Measurements from ENCODE around the gene NUP210L. TPM values are rescaled to one million over a fixed set of nuclear protein-coding genes. Genes with fewer than 3 reads are reported as not detected.
"Not testable (repeated sequence)": the region's sequence is repeated elsewhere in the genome, so short reads cannot be mapped to it uniquely, and the experiment has no call there.

The NUP210L gene
- total RNA-seq, 1 donor from 2014 or later, result 0.02 TPM

- peaks cover 1% of the 10 kb centered on the region for H3K27me3 Mint-ChIP-seq
- H3K27ac Mint-ChIP-seq, result no peak overlapping the region
- H3K4me1 Mint-ChIP-seq, result peaks cover 3% of the 10 kb centered on the region
Measured at GRCh38 chr1:154115180-154115579, 39.7 kb downstream of the NUP210L start.

DNA sequence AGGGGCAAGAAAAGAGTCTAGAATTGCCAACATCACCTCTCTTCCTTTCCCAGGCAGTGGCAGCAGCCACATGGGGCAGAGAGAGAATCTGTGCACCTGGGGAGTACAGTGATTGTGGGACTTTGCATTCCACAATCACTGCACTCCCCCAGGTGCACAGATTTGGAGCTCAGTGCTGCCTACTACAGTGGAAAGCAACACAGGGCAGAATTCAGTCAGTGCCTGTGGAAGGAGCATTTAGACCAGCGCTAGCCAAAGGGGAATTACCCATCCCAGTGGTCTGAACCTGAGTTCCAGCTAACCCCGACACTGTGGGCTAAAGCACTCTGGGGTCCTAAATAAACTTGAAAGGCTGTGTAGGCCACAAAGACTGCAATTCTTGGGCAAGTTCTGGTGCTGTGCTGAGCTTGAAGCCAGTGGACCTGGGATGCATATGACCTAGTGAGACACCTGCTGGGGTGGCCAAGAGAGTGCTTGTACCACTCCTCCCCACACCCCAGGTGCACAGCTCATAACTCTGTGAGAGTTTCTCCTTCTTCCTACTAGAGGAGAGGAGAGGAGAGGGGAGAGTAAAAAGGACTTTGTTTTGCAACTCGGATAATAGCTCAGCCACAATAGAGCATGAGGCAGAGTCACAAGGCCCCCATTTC lies 50.3 kb downstream of the NUP210L start:
- Mint-ChIP-seq H3K27ac (no peak overlapping the region), H3K27me3 (peaks cover 2% of the 10 kb centered on the region), H3K4me3 (no peak overlapping the region), H3K36me3 (ENCODE audit: low read depth) (no peaks in the 10 kb centered on the region), H3K9me3 (no peaks in the 10 kb centered on the region), H3K4me1 (no peaks in the 10 kb centered on the region)
- DNase-seq, result no peak
- intact Hi-C loops (cut with micrococcal nuclease), result no loop called here

More at GRCh38 chr1:154115180-154115579, 39.7 kb downstream of the NUP210L start:
- intact Hi-C loops (cut with micrococcal nuclease), result no loop called here
- Mint-ChIP-seq H3K9me3 (no peaks in the 10 kb centered on the region), H3K36me3 (ENCODE audit: low read depth) (no peaks in the 10 kb centered on the region), H3K4me3 (no peak overlapping the region)
- peak; percentile 66 for DNase-seq

GRCh38 chr1:154100141-154100540 lies 54.7 kb downstream of the NUP210L start:
- H3K27ac Mint-ChIP-seq; DNase-seq; intact Hi-C loops (cut with micrococcal nuclease); H3K9me3 Mint-ChIP-seq; H3K4me1 Mint-ChIP-seq; H3K36me3 Mint-ChIP-seq (ENCODE audit: low read depth); H3K27me3 Mint-ChIP-seq; H3K4me3 Mint-ChIP-seq: not testable (repeated sequence)

DNA sequence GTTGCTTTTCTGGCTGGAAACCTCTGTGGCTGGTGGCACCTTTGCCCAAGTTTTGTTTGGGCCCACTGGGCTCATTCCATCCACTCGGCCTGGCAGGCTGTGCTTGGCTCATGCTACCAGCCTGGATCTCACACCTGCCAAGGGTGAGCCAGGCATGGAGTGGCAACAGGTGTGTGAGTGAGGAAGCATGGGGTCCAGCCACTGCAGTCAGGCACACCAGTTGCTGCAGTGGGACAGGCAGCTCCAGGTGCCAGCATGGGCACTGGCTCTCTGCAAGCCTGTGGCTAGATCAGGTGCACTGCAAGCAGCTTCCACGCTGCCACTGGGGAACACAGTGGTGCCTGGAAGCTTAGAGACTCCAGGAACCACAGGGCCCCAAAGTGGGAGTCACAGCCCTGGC lies 57.0 kb downstream of the NUP210L start:
- H3K4me1 Mint-ChIP-seq, result no peaks in the 10 kb centered on the region
- H3K27me3 Mint-ChIP-seq, result peaks cover 2% of the 10 kb centered on the region
- no peaks in the 10 kb centered on the region for H3K36me3 Mint-ChIP-seq (ENCODE audit: low read depth)

DNA sequence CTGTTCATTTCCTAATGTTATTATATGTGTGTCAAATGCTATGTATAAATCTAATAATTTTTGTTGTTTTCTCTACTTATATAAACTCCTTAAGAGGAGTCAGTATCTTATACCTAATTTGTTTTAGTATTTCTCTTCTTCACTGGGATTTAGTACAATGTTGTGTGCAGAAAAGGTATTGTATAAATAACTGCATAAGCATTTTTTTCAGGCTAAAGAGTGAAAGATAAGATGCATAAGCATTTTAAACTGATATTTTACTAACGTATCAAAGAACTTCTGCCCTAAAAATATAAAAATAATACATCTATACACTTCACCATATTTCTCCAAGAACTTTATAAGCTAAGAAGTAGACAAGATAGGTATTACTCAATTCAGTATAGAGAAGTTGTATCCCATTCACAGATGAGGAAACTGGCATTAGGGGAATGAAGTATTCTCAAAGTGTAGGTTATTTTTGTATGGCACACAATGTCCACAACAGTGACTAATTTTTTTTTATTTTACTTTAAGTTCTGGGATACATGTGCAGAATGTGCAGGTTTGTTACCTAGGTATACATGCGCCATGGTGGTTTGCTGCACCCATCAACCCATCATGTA lies 59.3 kb downstream of the NUP210L start:
- H3K4me1 Mint-ChIP-seq, result no peaks in the 10 kb centered on the region
- no peaks in the 10 kb centered on the region for H3K36me3 Mint-ChIP-seq (ENCODE audit: low read depth)
- intact Hi-C loops (cut with micrococcal nuclease), result no loop called here
- peaks cover 2% of the 10 kb centered on the region for H3K27me3 Mint-ChIP-seq
- DNase-seq, result no peak
- H3K9me3 Mint-ChIP-seq, result no peaks in the 10 kb centered on the region
- H3K4me3 Mint-ChIP-seq, result no peak overlapping the region
- no peak overlapping the region for H3K27ac Mint-ChIP-seq

More for the DNA sequence above, 57.0 kb downstream of the NUP210L start:
- Mint-ChIP-seq H3K9me3 (no peaks in the 10 kb centered on the region), H3K27ac (no peak overlapping the region), H3K4me3 (no peak overlapping the region)
- no peak for DNase-seq
- intact Hi-C loops (cut with micrococcal nuclease), result no loop called here

DNA sequence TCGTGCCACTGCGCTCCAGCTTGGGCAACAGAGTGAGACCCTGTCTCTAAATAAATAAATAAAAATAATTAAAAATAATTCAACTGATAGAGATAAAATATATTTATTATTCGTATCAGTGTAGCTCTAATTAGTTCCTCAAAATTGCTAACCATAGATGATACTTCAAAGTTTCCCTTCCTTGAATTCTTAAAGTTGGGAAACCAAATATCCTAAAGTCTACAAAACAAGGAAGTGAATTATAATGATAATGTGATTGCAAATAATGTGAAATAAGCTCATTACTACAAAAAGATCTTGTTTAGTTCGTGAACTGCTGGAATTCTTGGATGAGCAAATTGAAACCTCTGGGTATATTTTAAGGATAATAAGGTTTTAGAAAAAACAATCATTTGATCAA lies 60.5 kb downstream of the NUP210L start:
- Mint-ChIP-seq H3K4me3 (no peak overlapping the region), H3K27me3 (peaks cover 2% of the 10 kb centered on the region), H3K9me3 (no peaks in the 10 kb centered on the region), H3K27ac (no peak overlapping the region), H3K4me1 (no peaks in the 10 kb centered on the region), H3K36me3 (ENCODE audit: low read depth) (no peaks in the 10 kb centered on the region)
- DNase-seq, result no peak
- intact Hi-C loops (cut with micrococcal nuclease), result no loop called here

DNA sequence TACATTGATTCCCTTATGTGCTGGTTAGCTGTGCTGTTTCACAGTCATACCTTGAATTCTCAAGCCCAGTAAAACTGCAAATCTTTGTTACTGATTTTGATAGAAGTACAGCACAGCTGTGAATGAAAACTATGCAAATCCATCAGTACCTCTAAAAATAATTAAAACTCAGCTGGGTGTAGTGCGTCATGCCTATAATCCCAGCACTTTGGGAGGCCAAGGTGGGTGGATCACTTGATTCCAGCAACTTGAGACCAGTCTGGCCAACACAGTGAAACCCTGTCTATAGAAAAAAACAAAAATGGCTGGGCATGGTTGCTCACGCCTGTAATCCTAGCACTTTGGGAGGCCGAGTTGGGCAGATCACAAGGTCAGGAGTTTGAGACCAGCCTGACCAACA lies 61.2 kb downstream of the NUP210L start:
- H3K4me3 Mint-ChIP-seq, result no peak overlapping the region
- peaks cover 2% of the 10 kb centered on the region for H3K27me3 Mint-ChIP-seq
- H3K4me1 Mint-ChIP-seq, result no peaks in the 10 kb centered on the region
- no peak overlapping the region for H3K27ac Mint-ChIP-seq
- intact Hi-C loops (cut with micrococcal nuclease), result no loop called here
- no peaks in the 10 kb centered on the region for H3K36me3 Mint-ChIP-seq (ENCODE audit: low read depth)
- no peak for DNase-seq
- no peaks in the 10 kb centered on the region for H3K9me3 Mint-ChIP-seq

DNA sequence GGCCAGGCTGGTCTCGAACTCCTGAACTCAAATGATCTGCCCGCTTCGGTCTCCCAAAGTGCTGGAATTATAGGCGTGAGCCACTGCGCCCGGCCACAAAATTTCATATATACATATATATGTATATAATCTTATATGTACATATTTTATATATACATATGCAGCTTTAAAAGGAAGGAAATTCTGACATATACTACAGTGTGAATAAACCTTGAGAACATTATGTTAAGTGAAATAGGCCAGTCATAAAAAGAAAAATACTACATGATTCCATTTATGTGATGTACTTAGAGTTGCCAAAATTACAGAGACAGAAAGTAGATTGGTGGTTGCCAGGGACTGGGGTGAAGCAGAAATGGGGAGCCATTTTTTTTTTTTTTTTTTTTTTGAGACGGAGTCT lies 63.2 kb downstream of the NUP210L start:
- Mint-ChIP-seq H3K4me1 (no peaks in the 10 kb centered on the region), H3K27ac (no peak overlapping the region), H3K4me3 (no peak overlapping the region), H3K9me3 (peaks cover 3% of the 10 kb centered on the region), H3K36me3 (ENCODE audit: low read depth) (no peaks in the 10 kb centered on the region), H3K27me3 (peaks cover 4% of the 10 kb centered on the region)
- intact Hi-C loops (cut with micrococcal nuclease), result no loop called here
- DNase-seq, result no peak

DNA sequence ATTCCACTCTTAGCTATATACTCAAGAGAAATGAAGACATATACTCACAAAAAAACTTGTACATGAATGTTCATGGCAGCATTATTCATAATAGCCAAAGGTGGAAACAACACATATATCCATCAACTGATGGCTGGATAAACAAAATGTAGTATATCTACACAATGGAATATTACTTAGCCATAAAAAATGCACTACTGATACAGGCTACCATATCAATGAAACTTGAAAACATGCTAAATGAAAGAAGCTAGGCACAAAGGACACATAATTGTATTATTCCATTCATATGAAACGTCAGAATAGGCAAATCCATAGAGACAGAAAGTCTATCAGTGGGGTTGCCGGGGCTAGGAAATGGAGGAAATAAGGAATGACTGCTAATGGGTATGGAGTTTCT lies 67.3 kb downstream of the NUP210L start:
- Mint-ChIP-seq H3K27me3 (peaks cover 2% of the 10 kb centered on the region), H3K27ac (no peak overlapping the region), H3K4me1 (no peaks in the 10 kb centered on the region), H3K9me3 (peaks cover 13% of the 10 kb centered on the region), H3K4me3 (no peak overlapping the region), H3K36me3 (ENCODE audit: low read depth) (no peaks in the 10 kb centered on the region)
- DNase-seq, result no peak
- intact Hi-C loops (cut with micrococcal nuclease), result no loop called here

DNA sequence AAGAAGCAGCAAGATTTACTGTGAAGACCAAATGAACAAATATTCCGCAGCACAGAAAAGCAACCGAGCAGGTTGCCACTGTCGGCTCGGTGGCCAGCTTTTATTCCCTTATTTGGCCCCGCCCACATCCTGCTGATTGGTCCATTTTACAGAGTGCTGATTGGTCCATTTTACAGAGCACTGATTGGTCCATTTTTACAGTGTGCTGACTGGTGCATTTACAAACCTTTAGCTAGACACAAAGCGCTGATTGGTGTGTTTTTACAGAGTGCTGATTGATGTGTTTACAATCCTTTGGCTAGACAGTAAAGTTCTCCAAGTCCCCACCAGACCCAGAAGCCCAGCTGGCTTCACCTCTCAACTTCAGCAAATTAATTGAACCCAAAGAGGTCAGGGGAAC lies 71.8 kb downstream of the NUP210L start:
- H3K27ac Mint-ChIP-seq; DNase-seq; intact Hi-C loops (cut with micrococcal nuclease); H3K36me3 Mint-ChIP-seq (ENCODE audit: low read depth); H3K4me1 Mint-ChIP-seq; H3K4me3 Mint-ChIP-seq; H3K27me3 Mint-ChIP-seq: not testable (repeated sequence)
- peaks cover 17% of the 10 kb centered on the region for H3K9me3 Mint-ChIP-seq

- intact Hi-C loops (cut with micrococcal nuclease), result no loop called here
- peaks cover 18% of the 10 kb centered on the region for H3K9me3 Mint-ChIP-seq
- DNase-seq, result no peak
- peaks cover 3% of the 10 kb centered on the region for H3K36me3 Mint-ChIP-seq (ENCODE audit: low read depth)
- H3K4me1 Mint-ChIP-seq, result no peaks in the 10 kb centered on the region
- H3K27ac Mint-ChIP-seq, result no peak overlapping the region
- H3K4me3 Mint-ChIP-seq, result no peak overlapping the region
- peaks cover 2% of the 10 kb centered on the region for H3K27me3 Mint-ChIP-seq
Measured at GRCh38 chr1:154081386-154082126, 73.3 kb downstream of the NUP210L start.

DNA sequence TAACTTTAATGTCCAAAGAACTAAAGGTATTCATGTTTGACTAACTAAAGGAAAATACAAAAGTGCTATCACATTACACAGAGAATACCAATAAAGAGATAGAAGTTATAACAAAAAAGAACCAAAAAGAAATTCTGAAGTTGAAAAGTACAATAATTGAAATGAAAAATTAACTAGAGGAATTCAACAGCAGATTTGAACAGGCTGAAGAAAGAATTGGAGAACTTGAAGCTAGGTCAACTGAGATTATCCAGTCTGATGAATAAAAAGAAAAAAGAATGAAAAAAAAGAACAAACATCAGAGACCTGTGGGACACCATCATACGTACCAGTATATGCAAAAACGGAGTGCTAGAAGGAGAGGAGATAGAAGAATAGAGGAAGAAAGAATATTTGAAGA lies 78.5 kb downstream of the NUP210L start:
- no peak overlapping the region for H3K4me3 Mint-ChIP-seq

GRCh38 chr1:154075746-154076145 lies 79.1 kb downstream of the NUP210L start:
- Mint-ChIP-seq H3K27ac (no peak overlapping the region), H3K27me3 (peaks cover 6% of the 10 kb centered on the region), H3K4me1 (no peaks in the 10 kb centered on the region), H3K4me3 (no peak overlapping the region), H3K36me3 (ENCODE audit: low read depth) (peaks cover 4% of the 10 kb centered on the region), H3K9me3 (peaks cover 7% of the 10 kb centered on the region)
- intact Hi-C loops (cut with micrococcal nuclease), result no loop called here
- DNase-seq, result no peak

More for the DNA sequence above, 78.5 kb downstream of the NUP210L start:
- Mint-ChIP-seq H3K9me3 (peaks cover 10% of the 10 kb centered on the region), H3K36me3 (ENCODE audit: low read depth) (peaks cover 4% of the 10 kb centered on the region), H3K27me3 (peaks cover 5% of the 10 kb centered on the region), H3K27ac (no peak overlapping the region), H3K4me1 (no peaks in the 10 kb centered on the region)
- intact Hi-C loops (cut with micrococcal nuclease), result no loop called here
- DNase-seq, result no peak

- Mint-ChIP-seq H3K36me3 (ENCODE audit: low read depth) (no peaks in the 10 kb centered on the region), H3K27me3 (peaks cover 14% of the 10 kb centered on the region), H3K9me3 (no peaks in the 10 kb centered on the region), H3K4me3 (no peak overlapping the region), H3K4me1 (peaks cover 2% of the 10 kb centered on the region), H3K27ac (no peak overlapping the region)
- DNase-seq, result no peak
- intact Hi-C loops (cut with micrococcal nuclease), result no loop called here
Measured at GRCh38 chr1:154062309-154062708, 92.6 kb downstream of the NUP210L start.

All from activated CD4-positive, alpha-beta T cell treated with anti-CD3 and anti-CD28 coated beads, Interleukin-2, amount 10 ng/mL, durations not matched to agents 24 days and 14 days (primary cell).